Measurements from ENCODE around the gene ARL3.
A peak's percentile ranks its signal among the peaks of the same experiment; 100 is the strongest.

ARL3 gene

DNA sequence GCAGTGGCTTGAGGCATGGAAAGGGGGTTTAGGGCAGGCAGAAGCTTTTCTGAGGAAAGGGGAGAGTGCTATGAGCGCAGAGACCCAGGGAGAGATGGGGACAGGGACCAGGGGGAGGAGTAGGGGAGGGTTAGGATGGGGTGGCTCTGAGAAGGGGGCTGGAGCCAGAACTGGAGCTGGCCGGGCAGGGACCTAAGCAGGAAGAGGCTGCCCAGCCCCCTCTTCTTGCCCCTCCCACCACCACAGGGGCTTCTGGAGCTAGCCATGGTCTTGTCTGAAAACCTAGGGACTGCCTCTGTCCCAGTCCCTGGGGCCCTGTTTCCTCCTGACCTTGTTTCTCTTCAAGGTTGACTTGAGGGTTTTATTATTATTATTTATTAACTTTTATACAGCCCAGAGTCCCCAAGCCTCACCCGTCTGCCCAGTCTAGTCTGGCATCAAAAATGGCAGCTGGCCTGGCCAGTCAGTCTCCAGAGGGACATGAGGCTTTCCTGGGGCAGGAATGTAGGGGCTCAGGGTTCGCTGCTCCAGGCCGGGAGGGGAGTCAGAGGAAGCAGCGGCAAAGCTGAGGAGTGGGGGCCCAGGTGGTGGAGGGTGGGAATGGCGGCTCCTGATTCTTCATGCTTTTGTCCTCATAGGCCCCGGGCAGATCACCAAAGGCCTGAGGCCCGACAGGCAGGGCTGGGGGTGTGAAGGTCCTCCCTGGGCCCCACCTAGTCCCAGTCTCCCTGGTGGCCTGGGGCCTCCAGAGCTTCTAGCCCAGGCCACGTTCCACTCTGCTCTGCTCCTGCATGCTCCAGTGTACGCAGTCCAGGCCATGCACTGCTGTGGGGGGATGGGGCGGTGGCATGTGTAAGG is 64.2 kb downstream of the ARL3 start:
- no peak for DNase-seq

DNA sequence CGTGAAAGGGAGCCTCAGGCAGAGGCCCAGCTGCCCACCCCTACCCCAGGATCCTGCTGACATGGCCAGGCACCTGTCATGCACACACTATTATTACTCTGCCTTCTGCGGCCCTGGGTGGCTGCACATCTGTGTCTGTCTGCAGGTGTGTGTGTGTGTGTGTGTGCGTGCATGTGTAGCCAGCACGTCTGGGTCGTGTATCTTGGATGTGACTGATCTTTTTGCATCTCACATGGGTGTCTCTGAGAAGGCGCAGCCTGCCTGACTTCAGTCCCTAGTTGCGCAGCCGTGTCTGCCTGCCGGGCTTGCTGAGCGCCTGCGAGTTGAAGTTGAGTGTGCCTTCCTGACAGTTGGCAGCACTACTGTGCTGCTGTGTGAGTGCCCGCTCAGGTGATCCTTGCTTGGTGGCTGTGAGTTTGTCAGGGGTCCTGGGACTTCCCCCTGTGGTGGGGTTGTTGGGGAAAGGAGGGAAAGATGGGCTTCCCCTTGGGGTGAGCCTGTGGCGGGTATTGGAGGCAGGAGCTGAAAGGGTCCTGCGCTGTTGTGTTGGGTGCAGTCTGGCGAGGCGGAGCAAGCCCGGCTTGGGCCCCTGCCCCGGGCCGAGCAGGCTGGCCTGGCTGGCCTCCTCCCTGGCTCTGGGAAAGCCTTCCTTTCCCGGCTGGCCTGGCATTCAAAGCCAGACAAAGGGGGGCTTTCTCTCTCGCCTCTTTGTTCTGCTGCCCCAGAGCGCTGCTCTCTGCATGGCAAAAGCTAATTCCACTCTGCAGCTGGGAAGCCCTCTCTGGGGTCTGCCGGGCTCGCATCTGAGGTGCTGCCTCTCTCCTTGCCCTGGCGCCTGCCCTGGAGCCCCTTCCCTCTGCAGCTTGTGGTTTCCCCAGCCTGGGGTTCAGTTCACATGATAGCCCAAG is 65.1 kb downstream of the ARL3 start:
- peak; percentile 33 for DNase-seq

DNA sequence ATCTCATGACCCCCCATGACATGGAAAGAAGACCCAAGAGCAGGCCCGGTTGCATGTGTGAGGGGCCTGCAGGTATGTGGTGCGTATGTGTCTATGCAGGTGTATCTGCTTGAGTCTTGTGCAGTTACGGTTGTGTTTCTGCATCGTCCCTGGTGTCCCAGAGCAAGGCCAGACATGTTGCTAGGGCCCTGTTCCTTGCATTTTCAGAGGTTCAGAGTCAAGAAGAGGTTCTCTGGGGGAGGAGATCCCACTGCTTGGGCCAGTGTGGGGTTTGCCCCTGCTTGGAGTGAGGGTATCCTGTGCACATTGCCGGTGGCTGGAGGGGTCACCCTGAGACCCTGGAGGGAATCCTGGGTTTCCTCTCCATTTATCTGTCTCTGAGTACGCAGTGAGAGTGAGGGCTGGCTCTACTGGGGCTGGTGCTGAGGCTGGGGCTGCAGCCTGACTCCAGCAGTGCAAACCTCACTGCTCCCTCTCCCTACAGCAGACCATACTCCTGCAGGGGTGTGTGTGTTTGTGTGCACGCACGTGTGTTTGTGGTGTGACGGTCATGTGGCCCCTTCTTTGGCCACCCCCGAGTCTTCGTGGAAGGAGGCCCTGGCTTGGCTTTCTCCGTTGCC is 65.8 kb downstream of the ARL3 start:
- no peak for DNase-seq

DNA sequence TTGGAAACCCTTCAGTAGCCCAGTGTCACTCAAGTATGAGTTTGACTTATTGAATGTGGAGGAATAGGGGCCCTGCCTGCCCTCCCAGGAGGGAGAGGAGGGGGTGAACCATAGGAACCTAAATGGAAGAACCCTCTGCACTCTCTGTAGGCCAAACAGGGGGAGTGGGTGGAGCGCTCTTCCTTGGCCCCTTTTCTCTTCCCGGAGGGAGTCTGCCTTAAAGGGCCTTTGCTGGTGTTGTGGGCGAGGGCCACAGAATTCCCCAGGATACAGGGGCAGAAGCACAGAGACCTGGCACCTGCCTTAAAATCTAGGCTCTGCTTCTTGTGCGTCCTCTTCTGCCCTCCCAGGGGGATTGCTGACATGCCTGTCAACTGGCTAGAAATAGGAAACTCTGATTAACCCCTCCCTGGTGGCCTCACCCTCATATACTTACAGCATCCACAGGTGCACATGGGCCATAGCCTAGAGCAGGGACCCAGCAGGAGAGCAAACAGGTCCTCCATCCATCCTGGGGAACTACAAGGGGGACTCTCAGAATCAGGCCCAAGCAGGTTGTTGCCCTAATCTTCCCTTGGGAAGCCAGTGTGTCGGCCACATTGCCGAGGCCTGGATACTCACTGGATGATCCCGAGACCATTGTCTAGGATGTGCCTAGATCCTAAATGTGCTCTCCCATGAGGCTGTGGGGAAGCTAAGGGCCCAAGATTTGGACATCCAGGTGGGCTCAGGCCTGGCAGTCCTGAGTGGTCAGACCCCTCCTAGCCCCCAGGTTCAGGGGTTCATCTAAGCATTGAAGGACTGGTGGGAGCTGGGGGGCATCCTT is 66.5 kb downstream of the ARL3 start:
- no peak for DNase-seq

DNA sequence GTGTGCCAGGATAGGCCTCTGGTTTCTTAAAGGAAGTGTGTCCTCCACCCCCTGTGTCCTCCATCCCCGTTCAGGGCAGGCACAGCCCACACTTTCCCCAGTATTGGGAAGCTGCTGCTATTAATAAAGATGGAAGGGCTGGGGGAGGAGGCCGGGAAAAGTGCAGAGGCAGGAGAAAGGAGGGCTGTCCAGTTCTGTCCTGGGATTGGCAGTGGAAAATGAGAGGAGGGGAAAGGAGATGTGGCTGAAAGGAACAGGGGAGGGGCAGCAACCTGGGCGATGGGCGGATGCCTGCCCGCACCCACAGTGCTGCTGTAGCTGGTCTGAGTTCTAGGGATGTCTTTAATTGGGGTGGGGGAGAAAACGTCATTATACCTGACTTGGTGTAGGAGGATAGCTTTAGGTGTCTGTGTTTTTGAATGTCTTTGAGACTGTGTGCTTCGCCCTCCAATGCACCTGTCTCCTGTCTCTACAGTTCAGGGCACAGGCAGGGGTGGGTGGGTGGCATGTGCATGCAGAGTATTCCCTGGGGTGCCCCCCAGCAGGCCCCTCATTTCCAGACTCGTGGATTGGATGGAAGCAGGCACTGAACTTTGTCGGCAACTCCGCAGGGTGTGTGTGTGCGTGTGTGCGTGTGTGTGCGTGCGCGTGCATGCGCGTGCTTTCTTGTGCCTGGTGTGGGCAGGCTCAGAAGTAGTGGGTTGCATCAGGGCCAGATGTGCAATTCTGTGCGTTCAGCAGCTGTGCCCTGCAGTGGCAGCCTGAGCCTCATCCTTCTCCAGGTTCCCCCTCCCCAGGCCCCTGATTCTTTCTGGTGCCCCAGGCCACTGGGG is 67.4 kb downstream of the ARL3 start:
- peak; percentile 58 for DNase-seq

DNA sequence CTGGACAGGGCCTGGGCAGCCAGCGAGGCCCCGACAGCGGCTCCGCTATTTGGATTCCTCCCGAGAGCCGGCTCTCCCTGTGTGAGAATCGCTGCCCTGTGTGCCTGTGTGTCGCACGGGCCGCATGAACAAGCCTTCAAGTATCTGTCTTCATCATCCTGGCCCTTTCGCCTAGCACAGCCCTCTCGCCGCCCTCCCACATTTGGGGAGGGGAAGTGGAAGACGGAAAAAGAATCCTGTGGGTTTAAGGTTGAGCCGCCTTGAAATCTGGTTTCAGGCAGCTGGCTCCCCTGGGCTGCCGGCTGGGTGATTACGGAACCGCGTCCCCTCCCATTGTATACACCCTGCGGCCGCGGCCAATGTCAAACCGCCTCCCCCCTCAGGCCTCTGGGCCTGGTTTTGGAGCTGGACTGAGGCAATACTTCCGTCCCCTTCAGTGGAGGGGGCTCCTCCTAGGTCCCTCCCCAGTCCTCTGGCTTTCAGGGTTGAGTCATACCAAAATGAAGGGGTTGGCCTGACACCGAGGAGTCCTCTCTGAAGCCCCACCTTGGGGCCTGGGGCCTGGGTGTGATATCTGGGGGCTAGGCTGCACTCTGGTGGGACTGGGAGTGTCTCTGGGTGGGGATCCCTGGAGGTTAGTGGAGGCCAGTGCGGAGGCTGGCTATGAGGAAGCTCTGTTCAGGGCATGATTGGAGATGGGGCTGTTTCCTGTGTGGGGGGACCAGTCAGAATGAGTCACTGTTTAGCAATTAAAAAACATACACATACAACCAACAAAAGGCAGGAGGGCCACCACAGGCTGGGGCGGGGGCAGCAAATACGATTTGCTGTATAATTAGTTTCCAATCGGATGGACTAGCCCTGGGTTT is 68.2 kb downstream of the ARL3 start:
- DNase-seq = peak; percentile 81

DNA sequence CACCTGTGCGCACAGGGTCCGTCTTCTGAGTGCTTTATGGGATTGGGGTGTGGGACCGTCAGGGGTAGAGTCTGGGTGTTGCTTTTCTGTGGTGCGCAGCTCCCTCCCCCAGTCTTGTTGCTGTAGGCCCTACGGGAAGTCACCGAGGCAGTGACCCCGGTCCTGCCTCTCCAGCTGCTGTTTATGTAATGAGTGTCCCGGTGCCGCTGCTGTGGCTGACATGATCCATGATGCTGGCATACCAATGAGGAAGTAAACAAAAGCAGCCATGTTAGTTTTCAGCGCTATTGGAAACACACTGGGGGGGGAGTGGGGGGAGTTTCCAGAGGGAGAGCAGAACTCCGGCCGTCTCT is 68.8 kb downstream of the ARL3 start:
- peak; percentile 34 for DNase-seq

DNA sequence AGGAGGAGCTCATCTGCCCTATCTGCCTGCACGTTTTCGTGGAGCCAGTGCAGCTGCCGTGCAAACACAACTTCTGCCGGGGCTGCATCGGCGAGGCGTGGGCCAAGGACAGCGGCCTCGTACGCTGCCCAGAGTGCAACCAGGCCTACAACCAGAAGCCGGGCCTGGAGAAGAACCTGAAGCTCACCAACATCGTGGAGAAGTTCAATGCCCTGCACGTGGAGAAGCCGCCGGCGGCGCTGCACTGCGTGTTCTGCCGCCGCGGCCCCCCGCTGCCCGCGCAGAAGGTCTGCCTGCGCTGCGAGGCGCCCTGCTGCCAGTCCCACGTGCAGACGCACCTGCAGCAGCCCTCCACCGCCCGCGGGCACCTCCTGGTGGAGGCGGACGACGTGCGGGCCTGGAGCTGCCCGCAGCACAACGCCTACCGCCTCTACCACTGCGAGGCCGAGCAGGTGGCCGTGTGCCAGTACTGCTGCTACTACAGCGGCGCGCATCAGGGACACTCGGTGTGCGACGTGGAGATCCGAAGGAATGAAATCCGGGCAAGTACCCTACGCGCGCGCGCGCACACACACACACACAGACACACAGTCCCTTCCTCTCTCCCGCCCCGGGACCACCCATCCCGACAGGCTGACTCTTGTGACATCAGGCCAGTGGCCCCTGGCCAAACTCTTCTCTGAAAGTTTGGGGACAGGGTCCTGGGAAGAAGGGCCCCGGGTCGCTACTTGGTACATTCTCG is 69.4 kb downstream of the ARL3 start:
- DNase-seq = peak; percentile 78

DNA sequence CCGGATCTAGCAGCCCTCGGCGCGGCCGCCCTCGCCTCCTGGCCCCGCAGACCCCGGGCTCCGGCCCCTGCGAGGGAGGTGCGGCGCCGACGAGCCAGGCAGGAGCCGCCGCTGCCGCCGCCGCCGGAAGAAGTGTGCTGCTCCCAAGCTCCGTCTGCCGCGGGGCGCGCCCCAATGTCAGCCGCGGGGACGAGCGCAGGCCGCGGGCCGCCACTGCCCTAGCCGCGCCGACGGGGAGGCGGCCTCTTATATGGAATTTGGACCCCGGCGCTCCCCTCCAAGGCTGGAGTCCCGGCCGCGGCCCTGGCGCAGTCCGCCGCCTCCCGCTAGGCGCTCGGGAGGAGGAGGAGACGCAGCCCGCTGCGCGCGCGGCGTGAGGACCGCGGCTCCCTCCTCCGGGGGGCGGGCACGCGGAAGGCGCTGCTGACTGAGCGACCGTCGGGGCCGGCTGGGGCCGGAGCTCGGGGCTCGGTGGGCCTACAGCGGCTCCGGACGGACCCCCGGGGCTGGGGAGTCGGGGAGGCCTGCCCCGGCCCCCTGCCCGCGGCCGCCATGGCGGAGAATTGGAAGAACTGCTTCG is 70.0 kb downstream of the ARL3 start, which contains the start of gene TRIM8:
TRIM8 (plus strand) TSS at position 414 of the 580 bp plus-strand sequence; CDS start at position 553, 139 bp downstream.
- DNase-seq = peak; percentile 52

DNA sequence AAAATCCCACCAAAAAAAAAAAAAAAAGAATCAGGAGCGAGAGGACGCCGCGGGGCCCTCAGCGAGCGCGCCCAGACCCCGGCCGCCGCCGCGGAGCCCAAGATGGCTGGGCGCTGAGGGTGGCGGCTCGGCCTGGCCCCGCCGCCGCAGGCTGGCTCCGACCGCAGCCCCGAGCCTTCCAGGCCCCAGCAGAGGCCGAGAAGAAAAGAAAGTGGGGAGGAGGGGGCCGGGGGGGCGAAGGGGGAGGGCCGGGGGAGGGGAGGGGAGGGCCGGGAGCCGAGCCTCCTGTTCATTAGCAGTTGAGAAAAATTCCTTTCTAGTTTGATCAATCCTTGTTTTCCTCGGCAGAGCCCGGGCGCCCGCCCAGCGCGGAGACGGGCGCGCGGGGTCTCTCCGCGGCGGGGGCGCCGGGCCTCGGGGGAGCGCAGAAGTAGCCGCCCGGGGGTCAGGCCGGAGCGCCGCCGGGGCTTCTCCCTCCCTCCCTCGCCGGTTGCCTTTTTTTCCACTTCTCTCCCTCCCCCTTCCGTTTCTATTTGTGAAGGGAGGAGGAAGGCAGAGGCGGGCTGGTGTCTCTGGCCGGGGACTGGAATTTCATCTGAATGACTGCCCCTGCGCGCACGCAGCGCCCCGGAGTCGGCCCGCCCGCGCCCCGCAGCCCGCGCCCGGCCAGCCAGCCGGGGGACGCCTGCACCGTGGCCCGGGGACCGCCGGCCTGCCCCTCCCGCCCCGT is 70.7 kb downstream of the ARL3 start:
- peak; percentile 54 for DNase-seq

DNA sequence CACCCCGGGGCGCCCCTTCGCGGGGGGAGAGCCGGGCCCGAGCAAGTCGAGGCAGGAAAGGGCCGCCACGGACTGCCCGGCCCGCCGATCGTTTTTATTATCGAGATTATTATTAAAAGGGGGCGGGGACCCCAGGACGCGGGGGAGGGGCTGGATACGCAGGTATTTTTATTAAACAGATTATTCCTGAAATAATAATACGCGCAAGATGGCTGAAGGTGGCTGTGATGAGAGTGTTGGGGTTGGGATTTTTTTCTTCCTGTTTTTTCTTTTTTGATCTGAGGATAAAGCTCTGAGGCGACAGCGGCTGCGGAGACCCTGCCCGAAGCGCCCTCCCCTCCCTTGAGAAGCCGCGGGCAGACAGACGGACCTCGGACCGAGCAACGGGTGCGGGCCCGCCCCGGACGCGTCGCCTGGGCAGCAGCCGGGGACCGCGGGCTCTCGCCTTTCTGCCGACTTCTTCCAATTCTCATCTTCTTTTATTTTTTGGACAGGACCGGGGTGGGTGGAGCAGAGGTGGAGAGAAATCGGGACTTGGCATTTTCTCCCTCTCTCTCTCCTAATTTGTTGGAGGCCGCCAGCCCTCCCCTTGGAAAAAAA is 71.4 kb downstream of the ARL3 start:
- peak; percentile 44 for DNase-seq

DNA sequence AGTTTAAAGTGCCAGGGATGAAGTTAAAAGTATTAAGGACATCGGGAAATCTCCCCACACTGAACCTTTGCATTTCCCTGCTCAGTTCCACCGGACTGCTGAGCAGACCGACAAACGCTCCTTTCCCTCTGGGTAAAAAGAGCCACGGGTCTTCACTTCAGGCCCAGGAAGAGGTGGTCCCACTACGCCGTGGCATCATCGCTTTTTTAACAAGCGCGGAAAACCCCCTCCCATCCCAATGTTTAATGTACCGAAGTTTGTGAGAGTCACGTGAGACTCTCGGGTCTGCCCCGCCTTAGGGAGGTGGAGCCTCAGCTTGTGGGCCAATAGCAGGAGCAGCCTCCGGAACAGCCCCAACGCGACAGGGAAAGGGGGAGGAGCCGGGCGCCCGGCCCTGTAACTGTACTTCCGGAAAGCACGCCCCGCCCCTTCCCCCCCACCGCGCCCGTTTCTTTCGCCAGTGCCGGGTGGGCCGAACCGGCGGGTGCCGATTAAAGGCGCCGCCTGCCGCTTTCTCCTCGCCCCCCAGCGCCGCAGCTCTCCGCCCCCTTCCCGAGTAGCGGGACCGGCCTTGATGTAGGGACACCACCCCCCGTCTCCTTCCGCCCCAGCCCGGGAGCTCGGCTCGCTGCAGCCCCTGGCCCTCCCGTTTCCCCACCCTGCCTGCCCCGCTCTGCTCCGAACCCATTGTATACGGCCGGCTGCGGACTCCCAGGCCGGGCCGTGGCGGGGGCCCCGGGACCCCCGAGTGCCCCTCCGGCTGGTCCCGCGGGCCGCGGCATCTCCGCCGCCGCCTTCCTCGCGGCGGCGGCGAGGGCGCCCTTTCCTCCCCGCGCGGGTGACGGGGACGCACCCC is 72.1 kb downstream of the ARL3 start:
- peak; percentile 98 for DNase-seq

DNA sequence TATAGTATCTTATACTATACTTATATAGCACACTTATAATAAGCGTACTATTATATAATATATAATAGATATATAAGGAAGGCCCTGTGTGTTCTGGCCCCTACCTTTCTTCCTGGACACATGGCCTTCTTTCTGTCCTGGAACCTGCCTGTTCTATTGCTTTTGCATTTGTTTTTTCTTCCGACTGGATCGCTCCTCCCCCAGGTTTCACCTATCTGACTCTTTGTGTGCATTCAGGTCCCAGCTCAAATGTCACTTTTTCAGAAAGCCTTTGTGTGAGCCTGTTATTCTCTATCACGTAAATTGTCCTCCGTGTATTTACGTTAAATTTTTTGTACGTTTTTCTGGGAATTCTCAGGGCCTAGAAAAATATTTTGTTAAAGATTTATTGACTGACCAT is 72.8 kb downstream of the ARL3 start:
- no peak for DNase-seq

DNA sequence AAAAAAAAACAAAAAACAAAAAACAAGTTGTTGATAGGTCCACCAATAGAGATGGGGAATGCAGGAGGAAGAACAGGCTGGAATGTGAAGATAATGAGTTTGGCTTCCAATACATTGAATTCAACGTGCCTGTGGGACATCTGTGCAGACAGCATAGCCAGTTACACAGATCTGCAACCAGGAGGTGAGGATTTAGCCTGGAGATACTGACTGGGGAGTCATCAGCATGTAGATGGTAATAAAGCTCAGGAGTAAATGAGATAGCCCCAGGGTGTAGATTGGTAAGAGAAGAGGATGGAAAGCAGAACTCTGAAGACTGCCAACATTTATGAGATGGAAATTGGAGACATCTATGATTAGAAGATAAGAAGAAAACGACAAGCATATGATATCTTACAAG is 74.7 kb downstream of the ARL3 start:
- no peak for DNase-seq

DNA sequence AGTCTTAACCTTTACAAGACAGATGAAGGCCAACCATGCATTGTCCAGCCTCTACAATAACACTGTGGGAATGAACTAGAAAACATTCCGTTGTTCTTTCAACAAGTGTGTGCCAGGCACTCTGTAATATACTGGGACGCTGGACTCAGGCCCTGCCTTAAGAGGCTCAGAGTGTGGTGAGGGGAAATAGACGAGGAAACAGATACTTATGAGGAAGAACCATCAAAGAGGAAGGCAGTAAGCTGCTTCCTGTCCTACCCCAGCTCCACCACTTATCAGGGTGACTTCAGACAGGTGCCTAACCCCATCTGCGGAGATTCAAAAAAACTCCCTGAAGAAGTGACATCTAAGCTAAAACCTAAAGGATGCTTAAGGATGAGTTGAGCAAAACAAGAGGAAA is 78.8 kb downstream of the ARL3 start:
- no peak for DNase-seq

DNA sequence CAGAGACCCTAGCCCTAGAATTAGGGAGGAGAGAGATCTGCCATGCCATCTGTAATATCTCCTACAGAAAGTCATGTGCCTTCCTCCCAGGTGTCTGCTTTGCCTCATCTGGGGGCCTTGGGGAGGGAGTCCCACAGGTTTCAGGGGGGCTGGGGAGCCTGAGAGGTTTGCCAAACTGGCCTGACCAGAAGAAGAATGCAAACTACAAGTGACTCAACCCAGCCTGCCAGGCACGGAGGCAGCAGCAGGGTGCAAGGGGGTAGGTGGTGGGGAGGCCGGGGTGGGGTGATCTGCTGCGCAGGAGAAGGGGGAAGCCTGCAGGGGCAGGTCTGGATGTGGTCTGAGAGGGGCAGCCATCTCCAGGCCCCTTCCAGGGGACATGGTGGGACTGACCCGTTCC is 79.5 kb downstream of the ARL3 start:
- DNase-seq = no peak

DNA sequence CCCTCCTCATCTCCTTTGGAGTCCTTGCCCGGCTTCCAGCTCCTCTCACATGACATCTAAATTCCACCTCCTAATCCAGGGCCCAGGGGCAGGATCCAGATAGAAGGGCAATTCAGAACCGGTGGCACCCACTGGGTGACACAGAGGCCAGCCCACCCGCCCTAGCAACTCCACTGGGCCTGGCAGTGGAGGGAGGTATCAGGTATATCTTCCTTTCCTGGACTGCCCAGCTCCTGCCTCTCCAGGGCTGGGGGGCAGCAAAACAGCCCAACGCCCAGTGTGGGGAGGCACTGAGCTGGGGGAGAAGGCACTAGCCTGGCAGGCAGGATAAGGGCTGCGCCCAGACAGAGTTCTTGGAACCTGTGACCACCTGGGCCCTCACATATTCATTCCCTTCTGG is 80.3 kb downstream of the ARL3 start:
- DNase-seq = no peak

All from stimulated activated CD4-positive, alpha-beta T cell treated with anti-CD3 and anti-CD28 coated beads, Interleukin-4, amount 100 ng/mL, for 24 hours (primary cell).